Neural progenitor cell (in vitro differentiated cells): Measurements from ENCODE around the gene CHMP4B. TPM values are rescaled to one million over a fixed set of nuclear protein-coding genes. Genes with fewer than 3 reads are reported as not detected.
A peak's percentile ranks its signal among the peaks of the same experiment; 100 is the strongest.

Experiments used
- DNase-seq: peaks from one replicate; pipeline ENCODE4 v3.0.0-alpha.2; 2016; ENCODE audit warnings: low spot score
- H2AFZ ChIP-seq: fragments of 200-600 bp; sonication (generic); replicated peaks from 2 replicates; pipeline ENCODE4 v1.6.1; 2016; ENCODE audit warnings: antibody characterized with exemption
- H3F3A ChIP-seq: fragments of 200-600 bp; sonication (generic); 2 replicates; pipeline ENCODE4 v1.6.1; 2016; ENCODE audit warnings: antibody characterized with exemption, low read depth
- H3K27ac ChIP-seq: fragments of 200-600 bp; sonication (generic); 2 replicates; pipeline ENCODE4 v1.5.1; 2016; ENCODE audit warnings: mild to moderate bottlenecking
- H3K27me3 ChIP-seq: fragments of 200-600 bp; sonication (generic); 2 replicates; pipeline ENCODE4 v1.6.1; 2016; ENCODE audit warnings: mild to moderate bottlenecking, moderate library complexity
- H3K36me3 ChIP-seq: fragments of 200-600 bp; sonication (generic); 2 replicates; pipeline ENCODE4 v1.5.1; 2016
- H3K4me1 ChIP-seq: fragments of 200-600 bp; sonication (generic); 2 replicates; pipeline ENCODE4 v1.6.1; 2016; ENCODE audit warnings: mixed run types
- H3K4me2 ChIP-seq: fragments of 200-600 bp; sonication (generic); 2 replicates; pipeline ENCODE4 v1.6.1; 2016
- H3K4me3 ChIP-seq: fragments of 200-600 bp; sonication (generic); 2 replicates; pipeline ENCODE4 v1.5.1; 2016
- H3K79me2 ChIP-seq: fragments of 200-600 bp; sonication (generic); 2 replicates; pipeline ENCODE4 v1.6.1; 2016; ENCODE audit warnings: low read depth
- H3K9ac ChIP-seq: fragments of 200-600 bp; sonication (generic); 2 replicates; pipeline ENCODE4 v1.6.1; 2016
- H3K9me3 ChIP-seq: fragments of 200-600 bp; sonication (generic); 2 replicates; pipeline ENCODE4 v1.5.1; 2016; ENCODE audit warnings: low read depth
- H4K20me1 ChIP-seq: fragments of 200-600 bp; sonication (generic); 2 replicates; pipeline ENCODE4 v1.6.1; 2016; ENCODE audit warnings: low read depth
- H3K27ac Mint-ChIP-seq: 3 replicates; pipeline ENCODE4 v1.8.0; 2021; ENCODE audit warnings: mixed read lengths
- H3K27me3 Mint-ChIP-seq: 2 replicates; pipeline ENCODE4 v1.8.0; 2022; ENCODE audit warnings: low read depth, mild to moderate bottlenecking, inconsistent platforms, moderate library complexity, mixed read lengths; ENCODE audit not compliant: insufficient read depth
- H3K36me3 Mint-ChIP-seq: 3 replicates; pipeline ENCODE4 v1.8.0; 2021; ENCODE audit warnings: mixed read lengths
- H3K4me1 Mint-ChIP-seq: 3 replicates; pipeline ENCODE4 v1.8.0; 2021; ENCODE audit warnings: mixed read lengths
- H3K4me3 Mint-ChIP-seq: 3 replicates; pipeline ENCODE4 v1.8.0; 2021; ENCODE audit warnings: mild to moderate bottlenecking, moderate library complexity, mixed read lengths
- H3K9me3 Mint-ChIP-seq: 3 replicates; pipeline ENCODE4 v1.8.0; 2020; ENCODE audit warnings: mixed read lengths
- EZH2 ChIP-seq: fragments of 200-600 bp; sonication (generic); IDR thresholded peaks from 2 replicates; pipeline ENCODE4 v1.6.1; 2017; ENCODE audit warnings: antibody characterized with exemption, mild to moderate bottlenecking, moderate library complexity
- EZH2phosphoT487 ChIP-seq: fragments of 200-600 bp; sonication (generic); IDR thresholded peaks from 2 replicates; pipeline ENCODE4 v1.6.1; 2017; ENCODE audit warnings: antibody characterized with exemption
- total RNA-seq: library from RNA; depleted of rRNA; stranded (reverse); fragments of >200 nt; gene quantifications from 2 replicates; pipeline ENCODE4 v1.2.3, GENCODE V29; 2015; ENCODE audit warnings: low replicate concordance
- TF ChIP-seq, protein P1 (sequence below): fragments of 200-600 bp; sonication (generic); IDR thresholded peaks from 2 replicates; pipeline ENCODE4 v1.5.1; 2017; ENCODE audit warnings: antibody characterized with exemption, mild to moderate bottlenecking

Gene CHMP4B
- total RNA-seq, 1 donor from 2014 or later = 40.7 TPM

- no peak overlapping the region for H3K9ac ChIP-seq
- H3K4me2 ChIP-seq = no peak overlapping the region
- no peak overlapping the region for H3K4me3 Mint-ChIP-seq
- H3K36me3 Mint-ChIP-seq = peaks cover 5% of the 10 kb centered on the region
- peaks cover 78% of the 10 kb centered on the region for H4K20me1 ChIP-seq
- H3K4me3 ChIP-seq = no peak overlapping the region
- H3K27ac ChIP-seq = no peak overlapping the region
- no peaks in the 10 kb centered on the region for H3K27me3 ChIP-seq
- peaks cover 65% of the 10 kb centered on the region for H3K4me1 Mint-ChIP-seq
- H3K79me2 ChIP-seq = peaks cover 86% of the 10 kb centered on the region
- no peaks in the 10 kb centered on the region for H3K9me3 ChIP-seq
- no peaks in the 10 kb centered on the region for H3K9me3 Mint-ChIP-seq
- peaks cover 13% of the 10 kb centered on the region for H3K4me1 ChIP-seq
- peaks cover 2% of the 10 kb centered on the region for H3K27me3 Mint-ChIP-seq
- TF ChIP-seq EZH2 (no peak), EZH2phosphoT487 (no peak)
- TF ChIP-seq, protein P1, sequence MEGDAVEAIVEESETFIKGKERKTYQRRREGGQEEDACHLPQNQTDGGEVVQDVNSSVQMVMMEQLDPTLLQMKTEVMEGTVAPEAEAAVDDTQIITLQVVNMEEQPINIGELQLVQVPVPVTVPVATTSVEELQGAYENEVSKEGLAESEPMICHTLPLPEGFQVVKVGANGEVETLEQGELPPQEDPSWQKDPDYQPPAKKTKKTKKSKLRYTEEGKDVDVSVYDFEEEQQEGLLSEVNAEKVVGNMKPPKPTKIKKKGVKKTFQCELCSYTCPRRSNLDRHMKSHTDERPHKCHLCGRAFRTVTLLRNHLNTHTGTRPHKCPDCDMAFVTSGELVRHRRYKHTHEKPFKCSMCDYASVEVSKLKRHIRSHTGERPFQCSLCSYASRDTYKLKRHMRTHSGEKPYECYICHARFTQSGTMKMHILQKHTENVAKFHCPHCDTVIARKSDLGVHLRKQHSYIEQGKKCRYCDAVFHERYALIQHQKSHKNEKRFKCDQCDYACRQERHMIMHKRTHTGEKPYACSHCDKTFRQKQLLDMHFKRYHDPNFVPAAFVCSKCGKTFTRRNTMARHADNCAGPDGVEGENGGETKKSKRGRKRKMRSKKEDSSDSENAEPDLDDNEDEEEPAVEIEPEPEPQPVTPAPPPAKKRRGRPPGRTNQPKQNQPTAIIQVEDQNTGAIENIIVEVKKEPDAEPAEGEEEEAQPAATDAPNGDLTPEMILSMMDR = no peak
- H3K36me3 ChIP-seq = no peaks in the 10 kb centered on the region
- peak overlapping the region; percentile 67 for H3K27ac Mint-ChIP-seq
- no peaks in the 10 kb centered on the region for H3F3A ChIP-seq
- H2AFZ ChIP-seq = no peak overlapping the region
- no peak for DNase-seq
These were observed 14.5 kb downstream of the CHMP4B start for GRCh38 chr20:33825340-33826269.

- Mint-ChIP-seq H3K27me3 (peaks cover 2% of the 10 kb centered on the region), H3K4me3 (no peak overlapping the region), H3K9me3 (no peaks in the 10 kb centered on the region), H3K36me3 (peaks cover 5% of the 10 kb centered on the region), H3K4me1 (peaks cover 68% of the 10 kb centered on the region), H3K27ac (peak overlapping the region; percentile 67)
- no peak overlapping the region for H2AFZ ChIP-seq
- TF ChIP-seq, protein P1 = no peak
- no peak for TF ChIP-seq EZH2phosphoT487
- no peak for TF ChIP-seq EZH2
- no peak overlapping the region for H3K27ac ChIP-seq
- H3K36me3 ChIP-seq = no peaks in the 10 kb centered on the region
- H3K79me2 ChIP-seq = peaks cover 86% of the 10 kb centered on the region
- H3K9ac ChIP-seq = no peak overlapping the region
- H3K4me3 ChIP-seq = no peak overlapping the region
- DNase-seq = no peak
- peaks cover 77% of the 10 kb centered on the region for H4K20me1 ChIP-seq
- no peaks in the 10 kb centered on the region for H3K9me3 ChIP-seq
- no peak overlapping the region for H3K4me2 ChIP-seq
- peaks cover 14% of the 10 kb centered on the region for H3K4me1 ChIP-seq
- H3K27me3 ChIP-seq = no peaks in the 10 kb centered on the region
- peaks cover 2% of the 10 kb centered on the region for H3F3A ChIP-seq
These were observed 15.2 kb downstream of the CHMP4B start for GRCh38 chr20:33826270-33826897.

- H3K9me3 Mint-ChIP-seq = no peaks in the 10 kb centered on the region
- H3K79me2 ChIP-seq = peaks cover 83% of the 10 kb centered on the region
- no peak overlapping the region for H3K27ac ChIP-seq
- H3K9me3 ChIP-seq = no peaks in the 10 kb centered on the region
- no peak overlapping the region for H3K4me3 Mint-ChIP-seq
- H2AFZ ChIP-seq = no peak overlapping the region
- no peaks in the 10 kb centered on the region for H3K36me3 ChIP-seq
- no peak for DNase-seq
- peaks cover 5% of the 10 kb centered on the region for H3K36me3 Mint-ChIP-seq
- H3K4me2 ChIP-seq = no peak overlapping the region
- peaks cover 9% of the 10 kb centered on the region for H3F3A ChIP-seq
- TF ChIP-seq, protein P1 = no peak
- no peak for TF ChIP-seq EZH2
- no peak for TF ChIP-seq EZH2phosphoT487
- no peak overlapping the region for H3K27ac Mint-ChIP-seq
- no peaks in the 10 kb centered on the region for H3K27me3 ChIP-seq
- peaks cover 73% of the 10 kb centered on the region for H3K4me1 Mint-ChIP-seq
- no peak overlapping the region for H3K4me3 ChIP-seq
- H3K4me1 ChIP-seq = peaks cover 21% of the 10 kb centered on the region
- H3K9ac ChIP-seq = no peak overlapping the region
- peaks cover 79% of the 10 kb centered on the region for H4K20me1 ChIP-seq
- H3K27me3 Mint-ChIP-seq = peaks cover 2% of the 10 kb centered on the region
These were observed 16.0 kb downstream of the CHMP4B start for GRCh38 chr20:33827109-33827508.
